SU-DHL-6 (cell line): ENCODE results near the gene NKX6-2.

ENCODE experiments used
- H2AFZ ChIP-seq: fragments of 200-600 bp; sonication (generic); 2 replicates; pipeline ENCODE4 v1.6.1; 2014; ENCODE audit warnings: low read depth, mild to moderate bottlenecking, moderate library complexity, mixed read lengths, antibody characterized with exemption, low read length; ENCODE audit not compliant: severe bottlenecking
- H3F3A ChIP-seq: fragments of 200-600 bp; shearing (Covaris generic); 2 replicates; pipeline ENCODE4 v1.6.0; 2016; ENCODE audit warnings: antibody characterized with exemption, mild to moderate bottlenecking; ENCODE audit not compliant: insufficient read depth
- H3K27ac ChIP-seq: fragments of 200-600 bp; sonication (generic); 2 replicates; pipeline ENCODE4 v1.5.1; 2016; ENCODE audit warnings: low read depth, mild to moderate bottlenecking, low read length, moderate library complexity, mixed read lengths
- H3K27me3 ChIP-seq: fragments of 200-600 bp; sonication (generic), shearing (Covaris generic); 2 replicates; pipeline ENCODE4 v1.6.0; 2014; ENCODE audit warnings: mild to moderate bottlenecking, low read length
- H3K36me3 ChIP-seq: fragments of 200-600 bp; sonication (generic); 2 replicates; pipeline ENCODE4 v1.6.1; 2014; ENCODE audit warnings: mild to moderate bottlenecking, low read length, mixed read lengths
- H3K4me2 ChIP-seq: fragments of 300-600, 200-600 bp; shearing (Covaris generic), sonication (generic); 2 replicates; pipeline ENCODE4 v1.6.0; 2014; ENCODE audit warnings: low read length, low read depth, mild to moderate bottlenecking; ENCODE audit not compliant: poor library complexity, severe bottlenecking
- H3K4me3 ChIP-seq: fragments of 200-600 bp; sonication (generic); 2 replicates; pipeline ENCODE4 v1.5.1; 2014; ENCODE audit warnings: antibody characterized with exemption, low read length, mild to moderate bottlenecking, mixed read lengths; ENCODE audit not compliant: insufficient read depth, poor library complexity, severe bottlenecking
- H3K79me2 ChIP-seq: fragments of 200-600 bp; sonication (generic); 2 replicates; pipeline ENCODE4 v1.6.1; 2014; ENCODE audit warnings: mild to moderate bottlenecking, low read length, moderate library complexity; ENCODE audit not compliant: insufficient read depth
- H3K9ac ChIP-seq: fragments of 200-600 bp; sonication (generic); 2 replicates; pipeline ENCODE4 v1.7.0; 2014; ENCODE audit warnings: mild to moderate bottlenecking, low read length
- H3K9me2 ChIP-seq: fragments of 200-600 bp; sonication (generic); replicated peaks from 2 replicates; pipeline ENCODE4 v1.6.1; 2014; ENCODE audit warnings: low read length; ENCODE audit not compliant: insufficient read depth
- H3K9me3 ChIP-seq: fragments of 200-600 bp; sonication (generic); 2 replicates; pipeline ENCODE4 v1.6.1; 2014; ENCODE audit warnings: low read length, mixed read lengths; ENCODE audit not compliant: insufficient read depth
- H4K20me1 ChIP-seq: fragments of 200-600 bp; sonication (generic); 2 replicates; pipeline ENCODE4 v1.6.1; 2014; ENCODE audit warnings: low read depth, mild to moderate bottlenecking, antibody characterized with exemption, low read length, moderate library complexity, mixed read lengths
- EZH2phosphoT487 ChIP-seq: fragments of 200-600 bp; sonication (generic), shearing (Covaris generic); conservative IDR thresholded peaks from 2 replicates; pipeline ENCODE4 v1.6.1; 2018; ENCODE audit warnings: mild to moderate bottlenecking, antibody characterized with exemption, low read length, moderate library complexity, mixed read lengths
- TF ChIP-seq, protein P1 (sequence below): fragments of 200-600 bp; sonication (generic); IDR thresholded peaks from one replicate; pipeline ENCODE4 v1.5.1; 2017; ENCODE audit warnings: antibody characterized with exemption, mild to moderate bottlenecking, low read length, moderate library complexity; ENCODE audit not compliant: insufficient read depth, poor library complexity, severe bottlenecking

The NKX6-2 gene

DNA sequence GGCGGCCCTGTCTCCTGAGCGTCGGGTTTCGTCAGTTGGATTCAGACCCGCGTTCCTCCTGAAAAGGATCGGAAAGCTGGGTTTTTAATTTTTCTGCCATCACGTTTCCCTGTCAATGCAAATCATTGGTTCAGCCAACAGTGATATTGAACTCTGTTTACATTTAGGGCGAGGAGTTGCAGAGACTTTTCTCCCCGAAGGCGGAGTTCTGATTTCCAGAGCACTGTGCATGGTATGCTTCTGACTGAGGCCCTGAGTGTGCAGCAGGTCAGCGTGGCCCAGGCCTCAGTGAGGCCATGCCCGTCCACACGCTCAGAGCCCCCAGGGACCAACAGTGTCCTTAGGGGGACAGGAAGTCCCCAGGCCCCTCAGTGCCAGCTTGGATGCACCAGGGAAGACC is 27.1 kb downstream of the NKX6-2 start:
- Histone ChIP-seq H3F3A (no peaks in the 10 kb centered on the region), H4K20me1 (no peaks in the 10 kb centered on the region), H3K9me2 (no peaks in the 10 kb centered on the region), H3K4me2 (no peak overlapping the region), H3K27ac (no peak overlapping the region), H3K79me2 (no peaks in the 10 kb centered on the region), H3K9me3 (no peaks in the 10 kb centered on the region), H3K4me3 (no peak overlapping the region), H2AFZ (no peak overlapping the region), H3K9ac (no peak overlapping the region), H3K36me3 (no peaks in the 10 kb centered on the region), H3K27me3 (no peaks in the 10 kb centered on the region)
- no peak for TF ChIP-seq EZH2phosphoT487
- TF ChIP-seq, protein P1, sequence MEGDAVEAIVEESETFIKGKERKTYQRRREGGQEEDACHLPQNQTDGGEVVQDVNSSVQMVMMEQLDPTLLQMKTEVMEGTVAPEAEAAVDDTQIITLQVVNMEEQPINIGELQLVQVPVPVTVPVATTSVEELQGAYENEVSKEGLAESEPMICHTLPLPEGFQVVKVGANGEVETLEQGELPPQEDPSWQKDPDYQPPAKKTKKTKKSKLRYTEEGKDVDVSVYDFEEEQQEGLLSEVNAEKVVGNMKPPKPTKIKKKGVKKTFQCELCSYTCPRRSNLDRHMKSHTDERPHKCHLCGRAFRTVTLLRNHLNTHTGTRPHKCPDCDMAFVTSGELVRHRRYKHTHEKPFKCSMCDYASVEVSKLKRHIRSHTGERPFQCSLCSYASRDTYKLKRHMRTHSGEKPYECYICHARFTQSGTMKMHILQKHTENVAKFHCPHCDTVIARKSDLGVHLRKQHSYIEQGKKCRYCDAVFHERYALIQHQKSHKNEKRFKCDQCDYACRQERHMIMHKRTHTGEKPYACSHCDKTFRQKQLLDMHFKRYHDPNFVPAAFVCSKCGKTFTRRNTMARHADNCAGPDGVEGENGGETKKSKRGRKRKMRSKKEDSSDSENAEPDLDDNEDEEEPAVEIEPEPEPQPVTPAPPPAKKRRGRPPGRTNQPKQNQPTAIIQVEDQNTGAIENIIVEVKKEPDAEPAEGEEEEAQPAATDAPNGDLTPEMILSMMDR = no peak

DNA sequence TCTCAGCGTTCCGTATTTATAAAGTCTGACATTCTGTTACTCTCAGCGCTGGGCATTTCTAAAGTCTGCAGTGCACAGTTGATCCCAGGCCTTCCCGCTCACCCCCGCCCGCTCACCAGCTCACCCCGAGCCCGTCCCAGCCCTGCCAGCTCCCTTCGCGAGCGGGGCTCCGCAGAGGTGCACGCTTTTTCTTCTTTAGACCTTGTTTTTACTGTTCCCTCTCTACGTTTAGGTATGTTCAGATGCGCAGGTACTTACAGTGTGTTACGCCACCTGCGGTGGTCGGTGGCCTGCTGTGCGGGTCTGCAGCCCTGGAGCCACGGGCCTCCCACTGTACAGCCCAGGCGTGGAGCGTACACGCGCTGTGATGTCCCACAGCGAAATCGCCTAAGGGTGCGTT is 28.8 kb downstream of the NKX6-2 start:
- Histone ChIP-seq H3K36me3 (no peaks in the 10 kb centered on the region), H3K9me3 (no peaks in the 10 kb centered on the region), H4K20me1 (no peaks in the 10 kb centered on the region), H3K9ac (no peak overlapping the region), H3K79me2 (no peaks in the 10 kb centered on the region), H3K27ac (no peak overlapping the region), H3K4me3 (no peak overlapping the region), H2AFZ (no peak overlapping the region), H3K27me3 (no peaks in the 10 kb centered on the region), H3K9me2 (no peaks in the 10 kb centered on the region), H3F3A (no peaks in the 10 kb centered on the region), H3K4me2 (no peak overlapping the region)
- TF ChIP-seq, protein P1 = no peak
- no peak for TF ChIP-seq EZH2phosphoT487

DNA sequence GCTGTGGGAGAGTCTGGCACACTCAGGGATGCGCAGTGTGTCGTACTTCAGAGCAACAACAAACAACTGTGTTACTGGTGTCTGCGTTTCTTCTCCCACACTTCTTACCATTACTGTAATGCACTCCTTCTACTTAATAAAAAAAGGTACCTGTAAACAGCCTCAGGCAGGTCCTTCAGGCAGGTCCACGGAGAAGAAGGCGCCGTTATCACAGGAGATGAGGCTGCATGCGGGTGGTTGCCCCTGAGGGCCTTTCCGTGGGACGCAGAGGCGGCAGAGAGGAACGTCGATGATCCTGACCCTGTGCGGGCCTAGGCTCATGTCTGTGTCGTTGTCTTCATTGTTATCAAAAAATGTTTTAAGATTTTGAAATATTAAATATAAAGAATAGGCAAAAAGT is 29.4 kb downstream of the NKX6-2 start:
- no peak overlapping the region for H3K9ac ChIP-seq
- no peak overlapping the region for H2AFZ ChIP-seq
- H3K9me2 ChIP-seq = no peaks in the 10 kb centered on the region
- H3K4me3 ChIP-seq = no peak overlapping the region
- no peaks in the 10 kb centered on the region for H3K36me3 ChIP-seq
- no peak overlapping the region for H3K4me2 ChIP-seq
- TF ChIP-seq EZH2phosphoT487 = no peak
- TF ChIP-seq, protein P1 = no peak
- H3K9me3 ChIP-seq = no peaks in the 10 kb centered on the region
- H3F3A ChIP-seq = no peaks in the 10 kb centered on the region
- no peaks in the 10 kb centered on the region for H3K27me3 ChIP-seq
- H3K27ac ChIP-seq = no peak overlapping the region
- no peaks in the 10 kb centered on the region for H4K20me1 ChIP-seq
- no peaks in the 10 kb centered on the region for H3K79me2 ChIP-seq
